ENCODE results near the gene C1QL4.

C1QL4 gene

DNA sequence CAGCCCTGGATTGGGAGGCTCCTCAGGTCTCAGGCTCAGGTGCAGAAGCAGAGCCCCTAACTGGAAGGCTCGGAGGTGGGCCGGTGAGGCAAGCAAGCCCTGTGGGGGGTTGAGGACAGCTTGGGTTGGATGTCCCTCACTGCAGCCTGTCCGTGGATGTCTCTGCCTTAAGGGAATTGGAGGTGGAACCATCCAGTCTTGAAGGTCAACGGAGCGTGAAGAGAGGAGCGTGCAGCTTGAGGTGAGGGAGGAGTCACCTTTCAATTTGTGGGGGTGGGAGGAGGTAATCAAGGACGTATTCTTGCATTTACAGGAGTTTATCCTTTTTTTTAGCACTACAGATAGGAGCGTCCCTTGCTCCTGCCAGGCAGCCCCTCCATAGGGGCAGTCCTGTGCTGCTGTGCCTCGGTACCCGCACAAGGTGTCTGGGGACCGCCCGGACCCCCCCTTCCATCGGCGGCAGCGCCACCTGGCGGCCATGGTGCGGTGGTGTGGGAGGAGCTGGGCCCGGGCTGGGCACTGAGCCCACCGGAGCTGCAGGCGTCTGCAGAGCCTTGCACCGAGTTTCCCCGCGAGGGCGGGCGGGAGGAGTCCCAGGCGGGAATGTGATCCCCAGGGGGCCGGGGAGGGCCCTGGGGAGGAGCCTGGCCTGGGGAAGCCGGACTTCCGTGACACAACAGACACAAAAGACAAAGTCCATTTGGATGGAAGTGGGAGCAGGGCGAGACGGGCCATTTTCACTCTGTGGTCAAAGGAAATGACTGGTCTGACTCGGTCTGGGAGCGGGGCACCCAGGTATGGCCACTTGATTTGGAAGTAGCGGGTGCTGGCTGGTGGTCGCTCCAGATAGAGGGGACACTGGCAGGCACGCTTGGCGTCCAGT is 10.6 kb upstream of the C1QL4 start:
- DNase-seq (ENCODE audit: low spot score), result peak; percentile 82

- no peak for DNase-seq (ENCODE audit: low spot score)
Observed at GRCh38 chr12:49346659-49347310, 9.8 kb upstream of the C1QL4 start, which contains the start of gene DNAJC22. DNAJC22 (plus strand) TSS chr12:49346888; CDS start chr12:49348873, 1,985 bp downstream.

DNA sequence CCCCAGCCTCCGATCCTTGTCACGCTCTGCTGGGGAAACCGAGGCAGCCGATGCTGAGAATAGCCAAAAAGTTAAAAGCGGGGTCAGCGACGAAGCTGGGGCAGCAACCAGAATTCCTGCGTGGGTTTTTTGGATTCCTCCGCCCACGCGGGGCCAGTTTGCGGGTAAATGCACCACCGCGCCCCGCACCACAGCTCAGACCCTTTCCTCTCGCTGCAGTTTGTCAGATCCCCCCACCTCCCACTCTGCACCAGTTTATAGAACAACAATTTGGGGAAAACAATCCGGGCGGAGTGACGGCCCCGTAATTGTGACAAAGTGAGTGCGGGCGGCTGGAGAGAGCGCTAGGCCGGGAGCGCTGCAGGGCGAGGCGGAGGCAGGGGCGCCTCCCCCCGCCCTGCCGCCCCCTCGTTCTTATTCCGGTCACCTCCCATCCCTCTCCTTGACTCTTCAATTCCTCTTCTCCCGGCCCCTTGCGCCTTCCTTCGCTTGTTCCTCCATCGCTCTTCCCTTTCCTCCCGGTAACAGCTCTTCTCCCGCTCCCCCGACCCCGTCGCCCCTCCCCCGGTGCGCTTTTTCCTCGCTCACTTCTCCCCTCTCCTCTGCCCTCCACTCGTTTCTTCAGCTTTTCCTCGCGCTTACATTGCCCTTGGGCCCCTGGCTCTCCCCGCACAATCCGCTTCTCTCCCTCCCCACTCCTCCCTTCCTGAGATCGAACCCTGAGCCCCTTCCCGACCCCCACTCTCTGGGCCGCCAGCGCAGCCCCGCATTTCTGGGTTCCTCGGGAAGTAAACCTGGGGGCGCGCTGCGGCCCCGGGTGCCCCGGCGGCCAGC is 9.1 kb upstream of the C1QL4 start:
- no peak for DNase-seq (ENCODE audit: low spot score)

DNA sequence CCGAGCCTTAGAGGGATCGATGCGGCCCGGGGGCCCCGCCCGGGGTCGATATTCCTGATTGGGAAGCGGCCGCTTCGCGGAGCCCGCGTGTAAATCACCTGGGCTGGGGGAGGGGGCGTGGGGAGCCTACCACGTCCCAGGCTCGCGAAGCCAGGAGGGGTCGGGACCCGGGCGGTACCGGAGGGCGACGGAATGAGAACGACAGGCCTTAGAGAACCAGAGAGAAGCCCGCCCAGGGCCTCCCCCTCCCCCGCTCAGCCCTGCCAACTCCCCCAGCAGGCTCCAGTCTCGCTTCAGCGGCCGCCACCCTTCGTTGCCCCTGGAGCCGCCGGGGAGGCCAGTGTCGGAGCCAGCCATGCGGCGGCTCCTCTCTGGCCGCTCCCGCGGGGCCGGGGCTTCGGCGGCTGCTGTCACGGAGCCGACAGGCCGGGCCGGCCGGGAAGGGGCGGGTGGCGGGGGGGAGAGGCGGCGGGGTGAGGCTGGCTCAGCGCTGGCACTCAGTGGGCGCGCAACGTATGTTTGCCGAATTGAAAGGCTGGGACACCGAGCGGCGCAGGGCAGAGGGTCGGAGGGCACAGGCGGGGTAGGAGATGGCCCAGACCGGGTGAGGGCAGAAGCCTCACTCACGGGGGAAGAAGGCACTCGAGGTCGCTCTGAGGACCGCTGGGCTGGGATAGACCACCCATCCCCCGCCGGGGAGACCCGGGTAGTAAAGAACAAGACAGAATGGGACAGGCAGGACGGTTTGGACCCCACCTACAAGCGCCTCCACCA is 8.2 kb upstream of the C1QL4 start:
- peak; percentile 61 for DNase-seq (ENCODE audit: low spot score)

DNA sequence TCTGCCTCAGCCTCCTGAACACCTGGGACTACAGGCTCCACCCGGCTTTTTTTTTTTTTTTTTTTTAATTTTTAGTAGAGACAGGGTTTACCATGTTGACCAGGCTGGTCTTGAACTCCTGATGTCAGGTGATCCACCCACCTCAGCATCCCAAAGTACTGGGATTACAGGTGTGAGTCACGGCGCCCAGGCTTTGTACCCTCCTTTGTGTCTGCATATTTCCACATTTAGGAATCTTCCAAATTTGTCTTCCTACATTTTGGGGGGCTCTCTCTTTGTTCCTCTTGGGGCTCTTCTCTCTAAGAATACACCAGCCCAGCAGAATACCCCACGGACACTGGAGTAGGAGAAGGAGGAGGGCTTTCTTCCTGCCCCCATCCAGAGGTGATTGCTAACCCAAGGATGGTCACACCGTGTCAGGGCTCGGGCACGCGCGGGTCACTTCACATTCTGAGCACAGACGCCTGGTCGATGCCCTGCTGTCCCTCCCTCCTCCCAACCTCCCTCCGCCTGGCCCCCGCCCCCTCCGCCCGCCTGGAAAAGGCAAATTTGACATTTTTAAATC is 7.6 kb upstream of the C1QL4 start:
- no peak for DNase-seq (ENCODE audit: low spot score)

- no peak for DNase-seq (ENCODE audit: low spot score)
Observed at GRCh38 chr12:49342914-49343731, 6.1 kb upstream of the C1QL4 start.

- DNase-seq (ENCODE audit: low spot score), result peak; percentile 91
Observed at GRCh38 chr12:49342066-49342913, 5.3 kb upstream of the C1QL4 start.

GRCh38 chr12:49341777-49342065 is 4.7 kb upstream of the C1QL4 start:
- DNase-seq (ENCODE audit: low spot score), result no peak

DNA sequence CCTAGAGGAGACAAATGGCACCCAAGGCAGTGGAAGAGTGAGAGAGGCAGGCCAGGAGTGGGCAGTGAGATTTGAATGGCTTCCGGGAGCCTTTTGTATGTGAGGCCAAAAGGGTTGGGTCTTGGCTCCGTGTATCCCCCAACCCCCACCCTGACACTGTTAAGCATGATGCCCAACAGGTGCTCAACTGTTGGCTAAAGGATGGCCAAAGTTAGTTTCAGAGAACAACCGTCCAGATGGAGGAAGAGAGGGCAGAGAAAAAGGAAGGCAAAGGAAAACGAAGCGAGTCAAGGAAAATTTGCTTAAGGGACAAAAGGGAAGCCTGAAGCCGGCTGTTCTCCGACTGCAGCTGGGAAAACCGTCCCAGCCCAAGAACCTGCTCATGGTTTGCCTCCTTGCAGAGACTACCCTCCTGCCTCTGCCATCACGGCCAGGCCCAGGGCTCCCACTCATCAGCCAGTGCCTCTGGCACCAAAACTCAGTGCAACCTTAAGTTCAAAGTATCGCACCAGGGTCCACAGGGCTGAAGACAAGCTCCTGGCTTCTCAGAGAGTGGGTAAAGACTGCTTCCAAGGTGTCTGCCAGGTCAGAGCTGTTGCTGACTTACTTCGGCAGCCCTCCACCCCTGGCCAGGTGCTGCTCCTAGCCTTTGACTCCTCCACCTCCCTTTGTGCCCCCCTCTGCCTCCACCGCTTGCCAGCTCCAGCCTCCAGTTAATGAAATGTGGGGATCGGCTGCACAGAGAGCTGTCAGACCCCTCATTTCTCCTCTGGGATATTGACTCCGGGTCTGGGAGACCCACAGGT is 4.2 kb upstream of the C1QL4 start:
- no peak for DNase-seq (ENCODE audit: low spot score)

DNA sequence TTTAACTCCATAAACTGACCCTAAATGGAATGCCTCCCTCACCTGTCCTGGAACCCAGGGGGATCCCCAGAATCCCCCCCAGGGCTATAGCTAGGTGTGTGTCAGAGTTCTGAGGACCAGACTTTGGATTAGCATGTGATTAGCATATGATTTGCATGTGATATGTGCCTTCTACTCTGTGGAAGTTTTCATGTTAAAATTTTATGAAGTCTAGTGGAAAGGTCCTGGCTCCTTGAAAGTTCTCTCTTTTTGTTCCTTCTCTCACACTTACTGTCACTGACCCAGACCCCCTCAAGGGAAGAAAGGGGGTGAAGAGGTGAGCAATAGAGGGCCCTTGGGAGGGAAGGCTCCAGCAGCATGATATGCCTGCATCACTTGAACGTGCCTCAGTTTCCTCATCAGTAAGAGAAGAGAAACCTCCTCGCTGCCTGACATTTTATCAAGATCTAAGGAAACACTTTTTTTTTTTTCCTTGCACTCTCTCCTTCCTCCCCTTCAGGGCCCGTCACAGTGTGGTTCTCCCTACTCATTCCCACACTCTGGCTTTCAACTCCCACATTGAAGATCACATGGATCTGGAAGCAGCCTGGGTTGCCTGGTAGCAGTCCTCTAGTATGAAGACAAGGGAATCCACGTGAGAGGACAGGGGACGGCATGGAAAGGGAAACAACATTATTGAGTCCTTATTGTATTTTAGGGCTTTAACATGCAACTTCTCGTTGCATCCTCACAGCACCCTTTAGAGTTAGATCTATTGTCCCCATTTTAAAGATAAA is 3.3 kb upstream of the C1QL4 start:
- DNase-seq (ENCODE audit: low spot score), result peak; percentile 49

- no peak for DNase-seq (ENCODE audit: low spot score)
Observed at GRCh38 chr12:49339464-49339861, 2.5 kb upstream of the C1QL4 start.

DNA sequence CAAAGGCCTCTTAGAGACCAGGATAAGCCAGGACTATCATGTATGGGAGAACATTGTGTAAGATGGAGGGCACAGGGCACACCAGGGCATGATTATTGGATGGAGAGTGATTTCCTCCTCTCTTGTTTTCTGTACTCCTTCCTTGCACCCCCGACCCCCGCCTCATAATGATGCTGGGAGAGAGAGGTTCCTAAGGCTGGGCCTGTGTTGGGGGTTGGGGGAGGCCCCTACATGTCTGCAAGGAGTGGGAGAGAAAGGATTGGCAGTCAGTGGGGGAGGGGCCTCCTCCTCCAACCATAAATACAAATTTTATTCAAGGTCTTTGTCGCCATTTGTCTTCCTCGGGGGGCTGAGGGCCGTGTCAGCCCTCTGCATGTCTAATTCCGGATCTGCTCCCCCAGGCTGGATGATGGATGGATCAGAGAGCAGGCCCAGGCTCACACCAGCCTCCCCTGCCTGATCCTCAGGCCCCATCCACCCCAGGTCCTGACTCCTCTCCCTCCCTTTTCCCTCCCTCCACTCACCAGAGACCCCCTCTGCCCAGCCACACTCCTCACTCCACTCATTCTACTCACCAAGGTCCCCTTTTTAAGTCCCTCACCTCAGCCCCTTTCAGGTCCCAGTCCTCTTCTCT is 2.0 kb upstream of the C1QL4 start:
- no peak for DNase-seq (ENCODE audit: low spot score)

GRCh38 chr12:49335955-49336644 is 888 bp downstream of the C1QL4 start:
- DNase-seq (ENCODE audit: low spot score), result no peak

DNA sequence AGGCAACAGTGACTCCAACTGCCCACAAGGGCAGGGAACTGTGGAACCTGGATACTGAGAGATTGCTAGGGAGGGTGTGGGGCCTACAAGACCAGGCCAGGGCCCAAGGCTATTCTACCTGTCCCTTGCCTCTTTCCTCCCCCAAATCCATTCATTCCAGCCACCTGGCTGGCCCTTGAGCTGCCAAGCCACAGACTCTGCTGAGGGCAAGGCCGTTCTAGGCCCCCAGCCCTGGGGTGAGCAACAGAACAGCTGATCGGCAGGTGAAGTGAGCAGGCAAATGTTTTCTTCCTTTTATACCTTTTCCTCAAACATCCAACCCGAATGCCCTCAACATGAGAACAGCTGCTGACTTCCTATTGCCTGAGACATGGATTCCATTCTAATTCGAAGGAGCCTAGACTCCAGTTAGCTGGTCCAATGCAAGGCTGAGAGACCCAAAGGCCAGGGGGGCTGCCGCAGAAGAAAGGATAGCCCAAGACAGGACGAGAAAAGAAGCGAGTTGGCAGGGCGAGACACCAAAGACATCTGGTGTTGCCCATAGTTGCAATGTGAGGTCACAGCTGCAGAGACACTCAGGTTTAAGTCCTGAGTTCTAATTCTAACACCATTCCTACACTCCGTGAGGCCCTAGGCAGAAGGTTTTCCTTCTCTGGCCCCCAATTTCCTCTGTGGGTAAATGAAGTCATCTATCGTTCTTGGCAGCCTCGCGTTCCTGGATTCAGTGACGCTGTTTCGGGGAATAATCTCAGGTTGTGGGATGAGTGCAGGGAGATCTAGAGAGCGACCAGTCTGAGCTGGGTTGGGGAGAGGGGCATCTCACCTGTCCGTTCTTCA is 1.7 kb downstream of the C1QL4 start:
- DNase-seq (ENCODE audit: low spot score), result no peak

- DNase-seq (ENCODE audit: low spot score), result no peak
Observed at GRCh38 chr12:49334681-49335080, 2.3 kb downstream of the C1QL4 start.

- no peak for DNase-seq (ENCODE audit: low spot score)
Observed at GRCh38 chr12:49334226-49334625, 2.8 kb downstream of the C1QL4 start.

All from NAMALWA (cell line).